K562 (cell line): ENCODE data around the gene PADI1. TPM values are rescaled to one million over a fixed set of nuclear protein-coding genes. Genes with fewer than 3 reads are reported as not detected.

Source experiments
- ATAC-seq: fragments of 200-7000 bp; cut with Tn5 transposase; 3 replicates; pipeline ENCODE4 v1.9.1; 2020; ENCODE audit warnings: moderate library complexity
- BruUV-seq: library from RNA; stranded (reverse); fragments of 400-500 nt; replicated peaks from 2 replicates; lab custom pipeline; 2021; lab: Mats Ljungman, UMichigan
- CTCF ChIA-PET: fragments of 300-600 bp; formaldehyde crosslinking; extraction: SDS; loops from one replicate; lab custom pipeline; 2021; ENCODE audit warnings: low intra/inter-chr PET ratio; lab: Yijun Ruan, JAX
- POLR2A ChIA-PET: fragments of 300-600, 350-650 bp; sonication (Branson Sonifier 250); formaldehyde crosslinking; extraction: SDS; loops from one replicate; lab custom pipeline; 2021; ENCODE audit warnings: antibody characterized with exemption, inconsistent platforms; lab: Yijun Ruan, JAX
- DNase-seq, 4 experiments: peaks; one replicate each; pipeline versions ENCODE4 v3.0.0 to v3.0.0-alpha.2; 2011 to 2018; ENCODE audit warnings: low spot score in 3 of 4, mixed read lengths in 3 of 4; ENCODE audit errors: extremely low read depth in 1 of 4
- FAIRE-seq: peaks from 2 replicates; lab custom pipeline; 2011; peaks lifted over from hg19 to GRCh38; lab: Jason Lieb, UNC
- H2AFZ ChIP-seq: 2 replicates; pipeline ENCODE4 v1.6.0; 2011; ENCODE audit warnings: low read depth, low read length, control low read depth, inconsistent platforms
- H3K27ac ChIP-seq: fragments of 200-600 bp; 3 replicates; pipeline ENCODE4 v1.8.0; 2011; ENCODE audit warnings: low read depth, mild to moderate bottlenecking, control low read depth, inconsistent platforms, low read length, moderate library complexity, mixed read lengths; ENCODE audit errors: extremely low read depth
- H3K27me3 ChIP-seq, 2 experiments: fragments of 300-600 bp in 1 of 2; 2 replicates in 1 of 2; 3 replicates in 1 of 2; pipeline versions ENCODE4 v1.6.0 to v1.8.0; 2011; ENCODE audit warnings: inconsistent platforms in 2 of 2, low read length in 2 of 2, mild to moderate bottlenecking in 1 of 2, mixed read lengths in 1 of 2, moderate library complexity in 1 of 2; ENCODE audit not compliant: control insufficient read depth in 2 of 2, insufficient read depth in 2 of 2
- H3K36me3 ChIP-seq: fragments of 300-600 bp; 3 replicates; pipeline ENCODE4 v1.8.0; 2011; ENCODE audit warnings: mild to moderate bottlenecking, low read length, inconsistent platforms; ENCODE audit not compliant: control insufficient read depth, insufficient read depth
- H3K4me1 ChIP-seq, 2 experiments: fragments of 200-600 bp in 1 of 2; replicated peaks in 1 of 2; 2 replicates in 1 of 2; 3 replicates in 1 of 2; pipeline versions ENCODE4 v1.5.1 to v1.8.0; 2011; ENCODE audit warnings: inconsistent platforms in 2 of 2, low read length in 2 of 2, mild to moderate bottlenecking in 1 of 2, mixed read lengths in 1 of 2, moderate library complexity in 1 of 2; ENCODE audit not compliant: control insufficient read depth in 2 of 2, insufficient read depth in 2 of 2
- H3K4me2 ChIP-seq: 2 replicates; pipeline ENCODE4 v1.6.1; 2011; ENCODE audit warnings: low read length, control low read depth, inconsistent platforms, mixed read lengths; ENCODE audit not compliant: insufficient read depth
- H3K4me3 ChIP-seq: fragments of 200-600 bp; sonication (generic), shearing (Covaris generic); 2 replicates; pipeline ENCODE4 v1.5.1; 2016; ENCODE audit warnings: control low read depth, inconsistent platforms
- H3K79me2 ChIP-seq: fragments of 200-600 bp; 3 replicates; pipeline ENCODE4 v1.8.0; 2011; ENCODE audit warnings: low read length, inconsistent platforms; ENCODE audit not compliant: control insufficient read depth, insufficient read depth
- H3K9ac ChIP-seq, 2 experiments: 2 replicates each; pipeline versions ENCODE4 v1.6.0 to v1.6.1; 2011; ENCODE audit warnings: low read depth in 2 of 2, low read length in 2 of 2, control low read depth in 1 of 2, inconsistent platforms in 1 of 2, mild to moderate bottlenecking in 1 of 2, mixed read lengths in 1 of 2; ENCODE audit not compliant: insufficient read depth in 1 of 2
- H3K9me1 ChIP-seq: one replicate; pipeline ENCODE4 v1.6.0; 2011; ENCODE audit warnings: inconsistent platforms, mild to moderate bottlenecking, low read length, moderate library complexity; ENCODE audit not compliant: control insufficient read depth, insufficient read depth
- H3K9me3 ChIP-seq: replicated peaks from 2 replicates; pipeline ENCODE4 v1.5.1; 2011; ENCODE audit warnings: low read depth, low read length, inconsistent platforms; ENCODE audit not compliant: control insufficient read depth, insufficient read depth
- H4K20me1 ChIP-seq: replicated peaks from 2 replicates; pipeline ENCODE4 v1.6.1; 2011; ENCODE audit warnings: low read length, inconsistent platforms, mixed read lengths; ENCODE audit not compliant: control insufficient read depth, insufficient read depth
- MAFK ChIP-seq: IDR thresholded peaks from 2 replicates; pipeline ENCODE4 v1.6.1; 2011; ENCODE audit warnings: low read length, improper control_type of control experiment
- SRF ChIP-seq, 2 experiments: fragments of 250-450, 450-650 bp in 1 of 2; sonication (Bioruptor Pico) in 1 of 2; sonication (generic) in 1 of 2; formaldehyde crosslinking; IDR thresholded peaks; 2 replicates each; pipeline versions ENCODE4 v1.5.0 to v1.5.1; 2020 to 2022; ENCODE audit warnings: mild to moderate bottlenecking in 1 of 2, missing genetic modification reagents in 1 of 2
- ZFP30 ChIP-seq: fragments of 250-450 bp; sonication (Bioruptor Pico); IDR thresholded peaks from 2 replicates; pipeline ENCODE4 v1.8.0; 2022; ENCODE audit warnings: moderate library complexity, mild to moderate bottlenecking, inconsistent platforms, borderline replicate concordance
- ZFX ChIP-seq: sonication (generic); formaldehyde crosslinking; IDR thresholded peaks from 2 replicates; pipeline ENCODE4 v1.8.0; 2022; ENCODE audit warnings: mild to moderate bottlenecking, missing genetic modification reagents, moderate library complexity
- ZNF174 ChIP-seq: fragments of 250-450 bp; sonication (Bioruptor Pico); IDR thresholded peaks from 2 replicates; pipeline ENCODE4 v1.4.0; 2020; ENCODE audit warnings: mild to moderate bottlenecking
- WGBS: fragments of 100-300 bp; shearing (Covaris generic); methylation state at CpG from one replicate; pipeline ENCODE4 v1.1.6; 2016; ENCODE audit warnings: low coverage, mixed read lengths; ENCODE audit not compliant: insufficient coverage; ENCODE audit errors: missing lambda C conversion rate; 5-methylcytosine and 5-hydroxymethylcytosine counted together
- in situ Hi-C: fragments of 300-500 bp; cut with MboI; formaldehyde crosslinking; loops from 4 replicates; pipeline ENCODE4 v1.15.0; 2018; ENCODE audit warnings: inconsistent platforms, mixed read lengths
- intact Hi-C: fragments of 100-400 bp; cut with micrococcal nuclease; formaldehyde crosslinking; loops from 2 replicates; pipeline ENCODE4 v1.14.2; 2022
- polyA plus RNA-seq, 8 experiments: library from polyadenylated mRNA; depleted of rRNA in 4 of 8; stranded (reverse) in 5 of 8; unstranded in 3 of 8; fragments of >200 nt; fragmentation: Nextera tagmentation in 2 of 8; fragmentation: Illumina TruSeq in 1 of 8; extraction: Ambion mirVana in 2 of 8; extraction: Trizol in 1 of 8; gene quantifications; 2 replicates each; pipeline versions ENCODE4 v1.2.1 to v1.2.3, GENCODE V29; 2011 to 2014; ENCODE audit warnings: inconsistent platforms in 1 of 8, missing spikeins in 1 of 8
- total RNA-seq, 7 experiments: library from RNA; depleted of rRNA in 6 of 7; stranded (reverse); fragments of >200 nt in 6 of 7; fragmentation: Illumina TruSeq in 2 of 7; extraction: Trizol in 2 of 7; gene quantifications; 2 replicates each; pipeline versions ENCODE4 v1.2.1 to v1.2.3, GENCODE V29; 2011 to 2021; ENCODE audit warnings: low replicate concordance in 1 of 7
- TF ChIP-seq, protein P1 (sequence below): fragments of 450-650 bp; formaldehyde crosslinking; IDR thresholded peaks from 2 replicates; pipeline ENCODE4 v1.4.0; 2022; ENCODE audit warnings: missing genetic modification characterization
- TF ChIP-seq, protein P2 (sequence below): fragments of 450-650 bp; IDR thresholded peaks from 2 replicates; pipeline ENCODE4 v1.7.1; 2018; ENCODE audit warnings: mild to moderate bottlenecking, low read depth; ENCODE audit not compliant: partially characterized antibody

PADI1 gene
- total and polyA plus RNA-seq, 9 of the 15 experiments (the other 6 are each of a cell fraction or from before 2014, with no cell fraction given), result not detected

DNA sequence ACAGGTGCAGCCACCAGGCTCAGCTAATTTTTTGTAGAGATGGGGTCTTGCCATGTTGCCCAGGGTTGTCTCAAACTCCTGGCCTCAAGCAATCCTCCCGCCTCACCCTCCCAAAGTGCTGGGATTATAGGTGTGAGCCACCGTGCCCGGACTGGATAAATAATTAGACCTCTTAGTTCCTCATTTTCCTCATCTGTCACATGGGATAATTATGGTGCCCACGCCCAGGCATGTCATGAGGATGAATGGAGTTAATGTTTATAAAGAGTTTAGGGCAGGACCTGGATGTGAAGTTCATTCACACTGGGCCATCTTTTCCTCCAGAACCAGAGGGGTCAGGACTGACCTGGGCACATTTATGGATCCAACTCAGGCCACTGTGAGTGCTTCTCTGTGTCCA lies 67.7 kb downstream of the PADI1 start:
- BruUV-seq, result no TSS peak
- 0% methylated on average over 4 of the region's 4 CpGs for WGBS
- intact Hi-C loops, result no loop called here
- in situ Hi-C loops, result no loop called here
- ATAC-seq (no peak), FAIRE-seq (no peak), DNase-seq (no peak)
- Histone ChIP-seq H4K20me1 (peaks cover 7% of the 10 kb centered on the region), H3K79me2 (no peaks in the 10 kb centered on the region), H3K27ac (no peak overlapping the region), H3K9me3 (no peaks in the 10 kb centered on the region), H3K36me3 (no peaks in the 10 kb centered on the region), H2AFZ (no peak overlapping the region), H3K9me1 (peaks cover 5% of the 10 kb centered on the region), H3K4me3 (no peak overlapping the region), H3K9ac (no peak overlapping the region), H3K4me2 (no peak overlapping the region), H3K4me1 (no peaks in the 10 kb centered on the region), H3K27me3 (peaks cover 3 to 49% of the 10 kb centered on the region in 2 experiments; a peak in 4 of 5 replicates)
- CTCF ChIA-PET, result no interaction called here
- POLR2A ChIA-PET, result interaction anchor here (1.8 kb wide), 1 partner anchor 9 kb away, joined by 6 read pairs; no protein-coding TSS in a partner anchor
- TF ChIP-seq, protein P1, sequence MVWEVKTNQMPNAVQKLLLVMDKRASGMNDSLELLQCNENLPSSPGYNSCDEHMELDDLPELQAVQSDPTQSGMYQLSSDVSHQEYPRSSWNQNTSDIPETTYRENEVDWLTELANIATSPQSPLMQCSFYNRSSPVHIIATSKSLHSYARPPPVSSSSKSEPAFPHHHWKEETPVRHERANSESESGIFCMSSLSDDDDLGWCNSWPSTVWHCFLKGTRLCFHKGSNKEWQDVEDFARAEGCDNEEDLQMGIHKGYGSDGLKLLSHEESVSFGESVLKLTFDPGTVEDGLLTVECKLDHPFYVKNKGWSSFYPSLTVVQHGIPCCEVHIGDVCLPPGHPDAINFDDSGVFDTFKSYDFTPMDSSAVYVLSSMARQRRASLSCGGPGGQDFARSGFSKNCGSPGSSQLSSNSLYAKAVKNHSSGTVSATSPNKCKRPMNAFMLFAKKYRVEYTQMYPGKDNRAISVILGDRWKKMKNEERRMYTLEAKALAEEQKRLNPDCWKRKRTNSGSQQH (CRISPR knock-in tag), result no peak

DNA sequence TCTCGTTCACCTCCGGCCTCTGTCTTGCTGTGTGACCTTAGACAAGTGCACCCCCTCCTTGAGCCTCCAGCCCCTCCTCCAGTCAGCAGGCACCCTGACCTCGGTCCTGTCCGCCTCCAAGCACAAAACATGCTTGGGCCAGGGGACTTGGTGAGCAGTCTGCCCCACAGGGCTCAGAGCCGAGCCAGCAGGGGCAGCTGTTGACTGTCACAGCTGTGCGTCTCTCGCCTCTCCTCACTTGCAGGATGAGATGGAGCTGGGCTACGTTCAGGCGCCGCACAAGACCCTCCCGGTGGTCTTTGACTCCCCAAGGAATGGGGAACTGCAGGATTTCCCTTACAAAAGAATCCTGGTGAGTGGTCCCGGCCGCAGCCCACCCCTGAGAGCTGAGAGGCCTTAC lies 68.2 kb downstream of the PADI1 start:
- peaks cover 5% of the 10 kb centered on the region for H3K9me1 ChIP-seq
- H3K79me2 ChIP-seq, result no peaks in the 10 kb centered on the region
- no peak overlapping the region for H2AFZ ChIP-seq
- no peak for DNase-seq
- intact Hi-C loops, result no loop called here
- no TSS peak for BruUV-seq
- no peak overlapping the region for H3K27ac ChIP-seq
- no peak overlapping the region for H3K4me2 ChIP-seq
- no peak overlapping the region for H3K9ac ChIP-seq
- no peaks in the 10 kb centered on the region for H3K36me3 ChIP-seq
- POLR2A ChIA-PET, result interaction anchor here (0.6 to 1.8 kb wide), 2 partner anchors 8 to 123 kb away, joined by 3 to 6 read pairs; no protein-coding TSS in a partner anchor
- H4K20me1 ChIP-seq, result peaks cover 7% of the 10 kb centered on the region
- FAIRE-seq, result no peak
- 0 out of 5 replicates have a peak, but pooled peaks cover 0 to 2% of the 10 kb centered on the region in 2 experiments for H3K4me1 ChIP-seq
- in situ Hi-C loops, result no loop called here
- no peaks in the 10 kb centered on the region for H3K9me3 ChIP-seq
- WGBS, result 1% methylated on average over 13 of the region's 13 CpGs
- CTCF ChIA-PET, result interaction anchor here (2.1 kb wide), 1 partner anchor 148 kb away, joined by 6 read pairs; no protein-coding TSS in a partner anchor
- H3K4me3 ChIP-seq, result no peak overlapping the region
- peaks cover 3 to 48% of the 10 kb centered on the region in 2 experiments; a peak in 4 of 5 replicates for H3K27me3 ChIP-seq
- no peak for ATAC-seq
- TF ChIP-seq SRF (CRISPR knock-in tag; IDR thresholded peaks at IDR 0.05) (no peak), MAFK (no peak), ZFP30 (CRISPR knock-in tag) (no peak), ZNF174 (CRISPR knock-in tag) (no peak), ZFX (CRISPR knock-in tag) (no peak)
- TF ChIP-seq, protein P2, sequence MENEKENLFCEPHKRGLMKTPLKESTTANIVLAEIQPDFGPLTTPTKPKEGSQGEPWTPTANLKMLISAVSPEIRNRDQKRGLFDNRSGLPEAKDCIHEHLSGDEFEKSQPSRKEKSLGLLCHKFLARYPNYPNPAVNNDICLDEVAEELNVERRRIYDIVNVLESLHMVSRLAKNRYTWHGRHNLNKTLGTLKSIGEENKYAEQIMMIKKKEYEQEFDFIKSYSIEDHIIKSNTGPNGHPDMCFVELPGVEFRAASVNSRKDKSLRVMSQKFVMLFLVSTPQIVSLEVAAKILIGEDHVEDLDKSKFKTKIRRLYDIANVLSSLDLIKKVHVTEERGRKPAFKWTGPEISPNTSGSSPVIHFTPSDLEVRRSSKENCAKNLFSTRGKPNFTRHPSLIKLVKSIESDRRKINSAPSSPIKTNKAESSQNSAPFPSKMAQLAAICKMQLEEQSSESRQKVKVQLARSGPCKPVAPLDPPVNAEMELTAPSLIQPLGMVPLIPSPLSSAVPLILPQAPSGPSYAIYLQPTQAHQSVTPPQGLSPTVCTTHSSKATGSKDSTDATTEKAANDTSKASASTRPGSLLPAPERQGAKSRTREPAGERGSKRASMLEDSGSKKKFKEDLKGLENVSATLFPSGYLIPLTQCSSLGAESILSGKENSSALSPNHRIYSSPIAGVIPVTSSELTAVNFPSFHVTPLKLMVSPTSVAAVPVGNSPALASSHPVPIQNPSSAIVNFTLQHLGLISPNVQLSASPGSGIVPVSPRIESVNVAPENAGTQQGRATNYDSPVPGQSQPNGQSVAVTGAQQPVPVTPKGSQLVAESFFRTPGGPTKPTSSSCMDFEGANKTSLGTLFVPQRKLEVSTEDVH, result no peak
